Cardiac fibroblast (primary cell): ENCODE measurements around the gene FBXO7.

Experiments
- DNase-seq, 2 donors: peaks; one replicate each; pipeline versions ENCODE4 v3.0.0 to v3.0.0-alpha.2; 2010; ENCODE audit warnings: low read depth in 2 of 2
- H3K4me3 ChIP-seq, 2 donors: replicated peaks in 1 of 2; 1 replicate in 1 of 2; 2 replicates in 1 of 2; pipeline ENCODE4 v1.5.1; 2011; ENCODE audit warnings: low read depth in 2 of 2, low read length in 2 of 2, mild to moderate bottlenecking in 2 of 2, moderate library complexity in 1 of 2
- TF ChIP-seq, protein P1 (sequence below): IDR thresholded peaks from one replicate; pipeline ENCODE4 v1.5.1; 2011; ENCODE audit warnings: low read depth, mild to moderate bottlenecking, low read length, inconsistent platforms

The FBXO7 gene

GRCh38 chr22:32501836-32502752 is 27.5 kb downstream of the FBXO7 start:
- no peak for DNase-seq
- TF ChIP-seq, protein P1, sequence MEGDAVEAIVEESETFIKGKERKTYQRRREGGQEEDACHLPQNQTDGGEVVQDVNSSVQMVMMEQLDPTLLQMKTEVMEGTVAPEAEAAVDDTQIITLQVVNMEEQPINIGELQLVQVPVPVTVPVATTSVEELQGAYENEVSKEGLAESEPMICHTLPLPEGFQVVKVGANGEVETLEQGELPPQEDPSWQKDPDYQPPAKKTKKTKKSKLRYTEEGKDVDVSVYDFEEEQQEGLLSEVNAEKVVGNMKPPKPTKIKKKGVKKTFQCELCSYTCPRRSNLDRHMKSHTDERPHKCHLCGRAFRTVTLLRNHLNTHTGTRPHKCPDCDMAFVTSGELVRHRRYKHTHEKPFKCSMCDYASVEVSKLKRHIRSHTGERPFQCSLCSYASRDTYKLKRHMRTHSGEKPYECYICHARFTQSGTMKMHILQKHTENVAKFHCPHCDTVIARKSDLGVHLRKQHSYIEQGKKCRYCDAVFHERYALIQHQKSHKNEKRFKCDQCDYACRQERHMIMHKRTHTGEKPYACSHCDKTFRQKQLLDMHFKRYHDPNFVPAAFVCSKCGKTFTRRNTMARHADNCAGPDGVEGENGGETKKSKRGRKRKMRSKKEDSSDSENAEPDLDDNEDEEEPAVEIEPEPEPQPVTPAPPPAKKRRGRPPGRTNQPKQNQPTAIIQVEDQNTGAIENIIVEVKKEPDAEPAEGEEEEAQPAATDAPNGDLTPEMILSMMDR, result no peak
- H3K4me3 ChIP-seq, result no peak overlapping the region

GRCh38 chr22:32509045-32509444 is 34.4 kb downstream of the FBXO7 start:
- no peak overlapping the region for H3K4me3 ChIP-seq
- no peak for DNase-seq
- TF ChIP-seq, protein P1, result no peak

DNA sequence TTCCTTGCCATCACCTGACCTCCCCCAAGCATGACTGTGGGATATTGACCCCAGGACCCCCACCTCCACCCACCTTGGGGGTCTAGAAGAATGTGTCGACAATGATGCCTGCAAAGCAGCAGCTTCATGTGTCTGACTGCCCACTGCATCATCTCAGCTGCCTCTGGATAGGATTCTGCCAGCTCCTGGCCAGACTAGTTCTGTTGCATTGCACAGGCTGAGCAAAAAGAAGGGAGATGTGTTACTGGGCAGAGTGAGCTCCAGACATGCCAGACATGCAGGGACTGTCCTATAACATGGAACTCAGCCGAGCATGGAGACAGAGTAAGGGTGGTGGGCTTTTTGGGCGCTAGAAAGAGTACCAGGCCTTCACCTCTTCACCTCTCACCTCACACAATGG is 36.7 kb downstream of the FBXO7 start:
- H3K4me3 ChIP-seq, result no peak overlapping the region
- DNase-seq, result no peak
- TF ChIP-seq, protein P1, result no peak

GRCh38 chr22:32511776-32512175 is 37.2 kb downstream of the FBXO7 start:
- TF ChIP-seq, protein P1, result no peak
- no peak for DNase-seq
- H3K4me3 ChIP-seq, result no peak overlapping the region

- TF ChIP-seq, protein P1, result no peak
- H3K4me3 ChIP-seq, result no peak overlapping the region
- no peak for DNase-seq
These were observed 37.8 kb downstream of the FBXO7 start for GRCh38 chr22:32512267-32512982.

GRCh38 chr22:32515084-32515483 is 40.5 kb downstream of the FBXO7 start:
- TF ChIP-seq, protein P1, result no peak
- H3K4me3 ChIP-seq, result no peak overlapping the region
- DNase-seq, result no peak
